DMS53 treated with DMSO at 0.1 percent for 48 hours (cell line): ENCODE data around the gene ABCB1.

Source experiments
- DNase-seq: peaks from one replicate; lab custom pipeline; 2025; ENCODE audit not compliant: unreplicated experiment; lab: John Stamatoyannopoulos, UW

ABCB1 gene

DNA sequence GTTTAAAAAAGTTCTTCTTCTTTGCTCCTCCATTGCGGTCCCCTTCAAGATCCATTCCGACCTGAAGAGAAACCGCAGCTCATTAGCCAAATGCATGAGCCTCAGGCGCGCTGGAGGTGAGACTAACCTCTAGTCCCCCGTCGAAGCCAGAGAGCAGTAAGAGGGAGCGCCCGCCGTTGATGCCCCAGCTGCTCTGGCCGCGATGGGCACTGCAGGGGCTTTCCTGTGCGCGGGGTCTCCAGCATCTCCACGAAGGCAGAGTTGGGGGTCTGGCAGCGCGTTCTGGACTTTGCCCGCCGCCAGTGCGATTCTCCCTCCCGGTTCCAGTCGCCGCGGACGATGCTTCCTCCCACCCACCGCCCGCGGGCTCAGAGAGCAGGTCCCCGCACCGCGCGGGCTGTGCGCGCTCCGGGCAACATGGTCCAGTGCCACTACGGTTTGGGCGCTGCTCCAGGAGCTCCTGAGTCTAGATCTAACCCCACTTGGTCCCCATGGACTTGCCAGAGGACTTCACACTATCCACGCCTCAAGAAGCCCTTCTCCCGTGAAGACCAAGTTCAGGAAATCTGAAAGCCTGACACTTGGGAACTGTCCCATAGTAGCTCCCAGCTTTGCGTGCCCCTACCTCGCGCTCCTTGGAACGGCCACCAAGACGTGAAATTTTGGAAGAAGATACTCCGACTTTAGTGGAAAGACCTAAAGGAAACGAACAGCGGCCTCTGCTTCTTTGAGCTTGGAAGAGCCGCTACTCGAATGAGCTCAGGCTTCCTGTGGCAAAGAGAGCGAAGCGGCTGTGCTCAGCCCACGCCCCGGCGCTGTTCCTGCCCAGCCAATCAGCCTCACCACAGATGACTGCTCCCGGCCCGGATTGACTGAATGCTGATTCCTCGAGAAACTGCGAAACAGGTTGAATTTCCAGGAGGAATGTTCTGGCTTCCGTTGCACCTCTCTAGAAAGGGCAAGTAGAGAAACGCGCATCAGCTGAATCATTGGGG, at the start of gene ABCB1:
ABCB1 (minus strand) TSS at position 755 of the 995 bp plus-strand sequence; CDS start at position 55, 700 bp downstream.
- DNase-seq = peak; percentile 97

DNA sequence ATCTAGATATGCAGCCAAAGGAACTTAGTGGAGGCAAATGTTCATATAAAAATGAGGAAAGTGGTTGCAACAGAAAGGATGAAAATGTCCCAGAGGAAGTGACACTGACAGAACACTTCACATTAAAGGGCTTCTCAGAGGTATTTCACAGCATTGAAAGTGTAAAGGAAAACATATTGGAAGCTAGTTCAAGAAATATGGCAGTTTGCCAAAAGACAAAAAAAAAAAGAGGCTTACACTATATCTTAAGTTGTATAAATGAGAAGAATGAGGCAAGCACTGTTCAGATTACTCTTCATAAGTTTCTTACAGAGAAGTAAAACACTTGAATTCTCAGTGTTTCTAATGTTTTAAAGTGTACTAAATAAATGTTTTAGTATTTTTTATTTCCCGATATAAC, 47.6 kb upstream of the ABCB1 start:
- DNase-seq = peak; percentile 11

DNA sequence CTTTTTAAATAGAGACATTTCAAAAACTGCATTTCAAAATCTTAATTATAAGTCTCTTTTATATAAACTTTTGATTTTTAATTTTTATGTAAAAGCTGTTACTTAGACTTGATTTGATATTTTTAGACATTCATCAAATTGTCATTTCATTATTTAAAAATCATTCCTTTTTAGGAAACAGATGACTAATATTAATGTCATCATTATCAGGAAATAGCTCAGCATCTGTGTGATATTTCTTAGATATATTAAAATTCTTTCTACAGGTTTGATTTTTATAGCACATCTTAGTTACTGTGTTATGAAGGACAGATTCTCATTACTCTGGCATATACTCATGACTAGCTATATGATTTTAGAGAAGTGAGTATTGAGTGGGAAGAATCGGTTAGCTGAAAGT, 44.8 kb upstream of the ABCB1 start:
- DNase-seq = no peak

DNA sequence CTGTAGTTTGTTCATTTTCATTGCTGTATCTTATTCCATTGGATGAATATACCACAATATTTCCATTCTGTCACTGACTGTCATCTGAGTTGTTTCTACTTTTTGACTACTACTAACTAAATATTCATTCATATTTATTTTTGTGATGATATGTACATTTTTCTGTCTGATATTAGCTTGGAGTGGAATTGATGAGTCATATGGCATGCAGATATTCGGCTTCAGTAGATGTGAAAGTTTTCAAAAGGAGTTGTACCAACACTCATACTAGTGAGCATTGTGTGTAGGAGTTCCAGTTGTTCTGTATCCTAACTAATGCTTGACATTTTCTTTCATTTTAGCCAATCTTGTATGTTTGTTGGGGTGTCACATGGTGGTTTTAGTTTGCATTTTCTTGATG, 35.2 kb upstream of the ABCB1 start:
- DNase-seq = no peak

DNA sequence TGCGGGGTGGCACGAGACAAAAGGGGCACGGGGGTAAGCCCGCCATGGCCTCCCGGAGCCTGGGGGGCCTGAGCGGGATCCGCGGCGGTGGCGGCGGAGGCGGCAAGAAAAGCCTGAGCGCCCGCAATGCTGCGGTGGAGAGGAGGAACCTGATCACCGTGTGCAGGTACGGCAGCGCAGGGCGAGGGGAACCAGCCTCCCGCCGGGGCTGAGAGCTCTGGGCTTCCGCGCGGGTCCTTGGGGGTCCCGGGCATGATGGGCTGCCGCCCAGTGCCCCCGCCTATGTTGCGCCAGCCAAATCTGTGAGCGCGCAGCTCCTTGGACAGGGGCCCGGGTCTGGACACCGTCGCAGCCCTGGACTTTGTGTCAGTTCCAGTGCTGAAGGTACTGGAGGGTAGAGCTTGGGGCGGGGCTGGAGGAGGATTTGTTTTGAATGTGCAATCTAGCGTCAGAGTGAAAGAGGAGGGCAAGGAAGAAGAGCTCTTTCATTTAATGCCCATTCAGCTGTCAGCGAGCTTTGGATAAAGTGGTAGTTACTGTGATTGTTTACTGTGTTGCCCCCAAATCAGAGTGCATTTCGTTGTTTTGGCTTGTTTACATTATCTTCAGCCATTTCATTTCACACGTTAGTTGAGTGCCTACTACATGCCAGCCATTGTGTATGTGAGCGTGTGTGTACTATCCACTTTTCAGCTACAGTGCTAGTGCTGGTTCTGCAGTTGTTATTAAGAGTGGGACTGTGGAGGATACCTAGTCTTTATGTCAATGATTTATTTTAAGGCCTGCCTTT, 28.3 kb upstream of the ABCB1 start:
- peak; percentile 76 for DNase-seq

DNA sequence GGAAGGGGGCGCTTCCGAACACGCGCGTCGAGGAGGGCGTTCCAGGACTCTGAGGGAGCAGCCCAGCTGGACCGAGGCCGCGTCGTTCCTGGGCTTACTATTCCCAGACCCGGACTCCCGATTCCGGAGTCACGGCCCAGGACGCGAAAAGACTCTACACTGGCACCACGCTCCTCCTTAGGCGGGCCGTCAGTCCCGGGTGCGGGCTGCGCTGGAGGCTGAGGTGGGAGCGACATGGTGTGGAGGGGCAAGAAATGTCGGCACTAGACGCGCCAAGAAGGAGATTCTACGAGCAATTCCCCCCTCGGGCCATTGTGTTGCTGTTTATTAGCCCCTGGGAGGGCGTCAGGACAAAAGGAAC, 26.9 kb upstream of the ABCB1 start:
- no peak for DNase-seq

DNA sequence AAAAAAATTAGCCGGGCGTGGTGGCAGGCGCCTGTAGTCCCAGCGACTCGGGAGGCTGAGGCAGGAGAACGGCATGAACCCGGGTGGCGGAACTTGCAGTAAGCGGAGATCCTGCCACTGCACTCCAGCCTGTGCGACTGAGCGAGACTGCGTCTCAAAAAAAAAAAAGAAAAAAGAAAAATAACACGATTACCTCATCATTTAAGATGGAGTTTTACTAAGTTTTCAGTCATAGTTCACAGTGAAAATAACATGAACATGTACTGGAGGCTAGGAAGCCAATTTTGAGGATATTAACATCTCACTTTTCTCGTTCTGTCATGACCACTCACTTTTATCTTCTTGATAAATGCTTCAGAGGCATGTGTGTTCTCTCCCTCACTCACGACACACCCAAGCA, 24.4 kb upstream of the ABCB1 start:
- DNase-seq = no peak

DNA sequence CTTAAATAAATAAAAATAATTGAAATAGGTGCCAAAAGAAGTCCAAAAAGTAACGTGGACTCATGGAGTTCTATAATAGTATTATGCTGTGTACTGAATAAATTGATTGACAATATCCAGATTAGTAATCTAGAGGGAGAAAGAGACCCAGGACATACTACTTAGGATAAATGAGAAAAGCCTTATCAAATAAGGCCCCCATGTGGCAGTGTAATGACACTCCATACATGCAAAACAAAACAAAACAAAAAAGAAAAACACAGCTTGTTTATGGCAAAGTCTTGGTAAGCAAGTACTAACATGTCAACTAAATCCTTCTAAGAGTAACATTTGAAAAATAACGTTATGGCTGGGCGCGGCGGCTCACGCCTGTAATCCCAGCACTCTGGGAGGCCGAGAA, 23.9 kb upstream of the ABCB1 start:
- peak; percentile 5 for DNase-seq

DNA sequence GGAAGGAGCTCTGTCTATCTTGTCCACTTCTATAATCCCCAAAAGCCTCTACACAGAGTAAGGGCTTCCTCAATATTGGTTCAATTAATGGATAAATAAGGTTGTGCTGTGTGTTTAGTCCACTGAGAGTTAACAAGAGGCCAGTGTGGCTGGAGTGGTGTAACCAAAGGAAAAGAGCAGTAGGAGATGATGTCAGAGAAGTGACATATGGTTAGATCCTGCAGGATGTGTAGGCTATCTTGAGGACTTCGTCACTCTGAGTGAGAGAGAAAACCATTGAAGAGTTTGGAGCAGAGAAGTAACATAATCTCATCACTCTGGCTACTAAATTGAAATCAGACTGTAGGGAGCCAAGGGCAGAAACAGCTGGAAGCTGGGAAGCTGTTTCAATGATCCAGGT, 14.5 kb upstream of the ABCB1 start:
- DNase-seq = no peak

DNA sequence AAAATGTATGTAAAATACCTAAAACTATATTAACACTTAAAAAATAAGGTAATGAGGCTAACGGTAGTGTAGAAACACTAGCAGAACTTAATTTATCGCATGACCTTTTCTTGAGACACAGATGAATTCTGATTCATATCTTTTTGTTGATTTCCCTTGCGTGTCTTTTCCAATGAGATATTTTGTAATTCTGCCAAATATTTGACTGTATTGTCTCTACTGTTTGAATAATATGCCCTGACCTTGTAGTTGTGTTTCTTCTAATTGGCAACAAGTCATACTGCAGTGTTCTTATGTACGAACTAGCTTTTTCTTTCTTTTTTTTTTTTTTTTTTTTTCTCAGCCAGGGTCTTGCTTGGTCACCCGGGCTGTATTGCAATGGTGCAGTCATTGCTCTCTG, 9.2 kb upstream of the ABCB1 start:
- DNase-seq = no peak

DNA sequence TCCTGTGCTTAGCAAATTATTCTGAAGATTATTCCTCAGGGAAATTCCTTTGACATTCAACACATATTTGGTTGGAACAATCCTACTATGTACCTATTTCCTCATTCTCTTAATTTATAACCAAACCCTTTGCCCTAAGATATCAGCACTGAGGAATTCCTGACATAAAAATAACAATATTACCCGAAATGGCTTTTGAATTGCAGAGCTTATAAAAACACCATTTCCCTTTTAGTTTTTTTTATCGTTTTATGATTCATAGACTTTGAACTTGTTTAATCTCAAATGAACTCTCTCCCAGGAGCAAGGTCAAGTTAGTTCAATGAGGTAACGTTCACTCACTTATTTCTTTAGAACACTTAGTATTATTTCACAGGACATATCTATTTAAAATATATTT, 7.7 kb upstream of the ABCB1 start:
- DNase-seq = no peak

DNA sequence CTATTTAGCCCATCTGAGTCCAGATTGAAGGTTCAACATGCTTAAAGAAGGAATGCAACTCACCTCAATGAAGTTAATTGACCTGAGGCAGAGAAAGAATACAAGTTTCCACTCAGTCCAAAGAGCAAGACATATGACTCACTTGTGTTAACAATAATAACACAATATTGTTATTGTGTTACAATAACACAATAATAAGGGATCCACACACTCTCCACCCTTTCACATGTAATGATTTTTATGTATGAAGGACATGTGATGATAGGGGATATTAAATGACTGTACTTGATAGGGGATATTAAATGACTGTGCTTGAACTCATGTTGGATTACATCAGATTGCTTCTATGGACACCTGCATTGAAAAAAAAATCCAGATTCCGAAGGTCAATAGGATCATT, 3.6 kb upstream of the ABCB1 start:
- DNase-seq = no peak

DNA sequence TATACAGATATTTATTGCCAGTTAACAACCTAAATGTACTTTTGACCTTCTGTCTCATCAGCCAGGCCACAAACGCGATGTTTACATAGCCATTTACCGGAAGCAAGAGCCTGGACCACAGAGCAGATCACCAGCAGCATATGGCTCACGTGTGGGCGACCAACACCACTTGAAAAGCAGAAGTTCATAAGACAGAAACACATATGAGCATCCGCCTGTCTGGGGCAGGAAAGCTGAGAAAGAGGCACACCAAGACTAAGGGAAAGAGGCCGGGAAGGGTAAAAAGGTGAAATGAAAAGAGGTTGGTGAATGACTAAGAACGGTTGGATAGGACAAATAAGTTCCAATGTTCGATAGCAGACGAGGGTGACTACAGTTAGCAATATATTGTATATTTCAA, 1.3 kb downstream of the ABCB1 start:
- DNase-seq = peak; percentile 89

DNA sequence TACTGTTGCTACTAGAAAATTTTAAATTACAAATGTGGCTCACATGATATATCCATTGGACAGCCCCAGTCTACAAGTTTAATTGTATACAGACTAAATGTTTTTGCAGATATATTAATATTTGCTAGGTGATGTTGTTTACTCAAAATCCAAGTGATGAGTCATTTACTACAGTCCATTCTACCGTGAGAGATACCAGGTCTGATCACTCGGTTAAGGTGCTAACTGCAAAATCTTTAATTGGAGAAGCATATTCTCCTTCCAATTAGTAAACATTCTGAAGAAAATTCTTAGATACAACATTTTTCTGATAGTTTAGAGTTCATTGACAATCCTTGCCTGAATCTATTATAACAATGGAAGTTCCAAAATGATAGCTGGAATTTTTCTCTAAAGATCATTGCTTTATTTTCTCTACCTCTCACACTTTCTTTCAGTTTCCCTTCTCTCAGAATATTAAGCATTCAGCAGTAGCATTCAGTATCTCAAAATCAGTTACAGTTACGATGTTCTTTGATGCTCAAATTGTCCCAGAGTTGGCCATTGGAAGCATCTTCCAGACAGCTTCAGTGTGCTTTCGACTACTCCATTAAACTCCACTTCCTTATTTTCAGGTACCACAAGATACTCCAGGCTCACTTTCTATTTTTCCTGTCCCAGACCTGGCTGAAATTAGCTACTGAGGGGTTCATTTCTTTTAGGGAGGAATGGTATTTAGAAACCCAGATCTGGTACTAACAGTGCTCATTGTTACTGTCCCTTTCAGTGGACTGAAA, 2.3 kb downstream of the ABCB1 start:
- peak; percentile 64 for DNase-seq

DNA sequence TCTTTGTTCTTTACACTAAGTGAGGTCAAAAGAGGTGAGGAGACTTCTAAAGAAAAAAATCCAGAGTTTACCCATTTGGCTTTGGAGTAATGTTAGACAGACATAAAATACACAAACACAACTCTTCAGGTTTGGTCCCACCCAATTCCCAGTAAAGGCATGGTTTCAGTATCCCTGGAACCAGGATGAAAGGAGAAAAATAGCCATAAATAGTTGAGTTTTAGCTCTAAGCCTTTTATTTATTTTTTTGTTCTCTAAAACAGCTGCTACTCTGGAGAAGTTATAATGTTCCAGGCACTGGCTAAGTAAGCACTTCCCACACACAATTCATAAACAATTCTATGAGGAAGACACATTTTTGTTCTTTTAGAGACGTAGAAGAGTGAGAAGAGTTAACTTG, 4.0 kb downstream of the ABCB1 start:
- no peak for DNase-seq

DNA sequence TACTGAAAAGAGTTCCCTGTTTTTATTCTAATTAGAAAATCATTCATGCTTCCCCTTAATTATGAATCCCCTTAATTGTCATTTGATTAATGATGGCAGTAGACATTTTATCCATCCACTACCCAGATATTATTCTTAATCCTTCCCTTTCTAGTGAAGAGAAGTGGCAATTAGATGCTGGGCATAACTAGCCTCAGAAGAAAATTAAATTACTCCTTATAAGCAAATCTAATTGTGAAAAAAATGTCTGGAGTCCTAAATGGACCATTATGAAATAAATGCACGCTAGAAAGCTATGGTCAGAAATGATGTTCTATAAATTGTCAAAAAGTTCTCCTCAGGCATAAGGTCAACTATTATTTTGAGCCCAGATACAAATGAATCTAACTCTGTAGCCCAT, 4.5 kb downstream of the ABCB1 start:
- DNase-seq = no peak

DNA sequence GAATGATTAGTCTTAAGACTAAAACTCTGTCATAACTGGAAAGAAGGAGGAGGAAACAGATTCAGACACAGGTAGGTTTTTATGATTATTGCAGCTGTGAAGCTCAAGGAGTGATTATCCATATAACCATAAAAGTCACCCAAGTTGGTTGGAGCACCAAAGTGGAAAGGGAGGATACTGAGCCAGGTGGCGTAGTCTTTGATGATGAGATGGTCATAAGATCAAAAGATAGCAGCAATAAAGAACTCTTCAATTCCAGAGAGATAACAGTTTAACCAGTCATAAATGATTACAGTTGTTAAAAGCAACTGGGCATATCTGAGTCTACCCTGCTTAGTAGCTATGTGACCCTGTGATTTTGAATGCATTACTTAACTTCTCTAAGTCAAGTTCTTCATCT, 8.4 kb downstream of the ABCB1 start:
- DNase-seq = no peak

DNA sequence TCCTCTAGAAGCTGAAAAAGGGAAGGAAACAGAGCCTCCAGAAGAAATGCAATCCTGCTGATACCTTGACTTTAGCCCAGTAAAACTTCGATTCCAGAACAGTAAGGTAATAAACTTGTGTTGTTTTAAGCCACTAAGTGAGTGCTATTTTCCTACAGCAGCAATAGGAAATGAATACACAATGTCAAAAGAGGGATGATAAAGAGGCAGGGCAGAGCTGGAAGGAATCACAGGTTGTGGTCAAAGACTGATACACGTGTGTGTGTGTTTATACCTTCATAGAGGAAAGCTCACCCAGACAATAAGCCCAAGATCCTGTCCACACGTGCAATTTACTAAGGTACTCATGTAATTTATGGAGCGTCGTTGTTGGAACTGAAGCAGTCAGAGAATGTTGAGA, 9.5 kb downstream of the ABCB1 start:
- DNase-seq = no peak

DNA sequence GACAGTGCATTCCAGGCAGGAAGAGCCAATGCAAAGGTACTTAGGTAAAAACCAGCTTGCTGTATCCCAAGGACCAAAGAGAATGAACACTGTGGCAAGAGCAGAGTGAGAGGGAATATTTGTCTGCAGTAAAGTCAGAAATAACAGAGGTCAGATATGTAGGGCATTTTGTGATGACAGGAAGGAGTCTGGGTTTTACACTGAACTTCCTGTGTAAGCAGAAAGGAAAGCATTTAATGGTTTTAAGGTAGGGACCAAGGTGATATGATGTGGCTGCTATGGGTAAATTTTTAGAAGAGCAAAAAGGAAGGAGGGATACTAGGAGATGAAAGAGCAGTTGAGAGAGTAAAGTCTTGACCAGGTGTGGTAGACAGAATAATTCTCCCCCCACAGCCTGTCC, 10.1 kb downstream of the ABCB1 start:
- DNase-seq = no peak

DNA sequence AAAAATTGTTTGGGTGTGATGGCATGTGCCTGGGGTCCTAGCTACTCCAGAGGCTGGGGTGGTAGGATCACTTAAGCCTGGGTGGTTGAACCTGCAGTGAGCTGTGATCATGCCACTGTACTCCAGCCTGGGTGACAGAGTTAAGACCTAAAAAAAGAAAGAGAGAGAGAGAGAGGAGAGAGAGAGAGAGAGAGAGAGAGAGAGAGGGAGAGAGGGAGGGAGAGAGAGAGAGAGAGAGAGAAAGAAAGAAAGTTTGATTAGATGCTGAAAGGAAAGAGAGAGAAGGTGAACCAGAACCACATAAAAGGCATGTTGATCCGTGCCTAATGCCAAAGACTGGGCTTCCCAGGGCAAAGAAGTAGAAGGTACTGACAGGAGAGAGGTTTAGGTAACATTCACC, 11.1 kb downstream of the ABCB1 start:
- no peak for DNase-seq

DNA sequence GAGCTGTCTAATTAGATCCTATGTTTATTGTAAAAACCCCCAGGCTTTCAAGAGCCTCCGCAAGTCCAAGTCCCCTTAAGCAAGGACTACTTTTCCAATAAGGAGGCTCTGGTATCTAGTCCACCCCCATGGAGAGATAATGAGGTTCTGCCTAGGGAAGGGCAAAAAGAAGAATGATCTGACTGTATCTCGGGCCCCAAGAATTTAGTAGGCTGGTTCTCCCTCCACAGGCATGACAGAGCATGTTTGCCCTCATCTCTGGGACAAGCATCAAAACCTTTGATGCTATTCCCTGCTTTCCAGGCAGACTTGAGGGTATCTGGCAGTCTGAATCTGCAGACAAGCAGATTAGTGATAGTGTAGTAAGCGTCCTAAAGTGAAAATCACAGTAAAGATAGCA, 19.0 kb downstream of the ABCB1 start:
- no peak for DNase-seq
